Fibroblast of lung (primary cell): Measurements from ENCODE around the gene CIB4.

Experiments
- CTCF ChIP-seq, 2 donors: IDR thresholded peaks in 1 of 2; conservative IDR thresholded peaks in 1 of 2; 1 replicate in 1 of 2; 2 replicates in 1 of 2; pipeline ENCODE4 v1.5.1; 2011 to 2012; ENCODE audit warnings: low read length in 2 of 2, control low read depth in 1 of 2, inconsistent platforms in 1 of 2, low read depth in 1 of 2, mild to moderate bottlenecking in 1 of 2
- EZH2 ChIP-seq: IDR thresholded peaks from 2 replicates; pipeline ENCODE4 v1.5.1; 2012; ENCODE audit warnings: low read length, control low read depth, mild to moderate bottlenecking; ENCODE audit errors: missing control alignments

GRCh38 chr2:26629751-26630150 is 11.4 kb downstream of the CIB4 start:
- TF ChIP-seq CTCF (conservative IDR thresholded peaks at IDR 0.05 in 1 of 2, IDR thresholded peaks at IDR 0.05 in 1 of 2; ENCODE audit: low read depth in 1 of 2, low read length in 2 of 2) (no peak), EZH2 (no peak)
